ENCODE data around the gene ACP2.
"Not testable (repeated sequence)": the region's sequence is repeated elsewhere in the genome, so short reads cannot be mapped to it uniquely, and the experiment has no call there.

Gene ACP2

GRCh38 chr11:47198161-47198560 lies 50.5 kb downstream of the ACP2 start:
- DNase-seq (ENCODE audit: low read depth in 2 of 2): not testable (repeated sequence)

GRCh38 chr11:47192111-47192510 lies 56.5 kb downstream of the ACP2 start:
- no peak for DNase-seq (ENCODE audit: low read depth in 2 of 2)

GRCh38 chr11:47191137-47191536 lies 57.5 kb downstream of the ACP2 start:
- DNase-seq (ENCODE audit: low read depth in 2 of 2): not testable (repeated sequence)
